Liver (tissue), 9 donors: Measurements from ENCODE around the gene BPIFA3. TPM values are rescaled to one million over a fixed set of nuclear protein-coding genes. Genes with fewer than 3 reads are reported as not detected.

ENCODE experiments used
- DNase-seq: peaks from one replicate; pipeline ENCODE4 v3.0.0-alpha.2; 2017; ENCODE audit warnings: low spot score
- H3K27ac ChIP-seq, 2 donors: one replicate each; pipeline ENCODE4 v1.7.0; 2013; ENCODE audit warnings: inconsistent platforms in 2 of 2, low read length in 2 of 2, control low read depth in 1 of 2, low read depth in 1 of 2, mild to moderate bottlenecking in 1 of 2
- H3K27me3 ChIP-seq, 4 donors: one replicate each; pipeline versions ENCODE4 v1.6.1 to v1.7.0; 2013; ENCODE audit warnings: low read length in 3 of 4, inconsistent platforms in 1 of 4, mild to moderate bottlenecking in 1 of 4, moderate library complexity in 1 of 4; ENCODE audit not compliant: control insufficient read depth in 4 of 4, insufficient read depth in 4 of 4
- H3K36me3 ChIP-seq, 4 donors: one replicate each; pipeline versions ENCODE4 v1.6.1 to v1.7.0; 2013; ENCODE audit warnings: low read length in 3 of 4, mild to moderate bottlenecking in 3 of 4, low read depth in 1 of 4, moderate library complexity in 1 of 4; ENCODE audit not compliant: control insufficient read depth in 4 of 4, insufficient read depth in 3 of 4
- H3K4me1 ChIP-seq, 4 donors: one replicate each; pipeline versions ENCODE4 v1.6.1 to v1.7.0; 2013; ENCODE audit warnings: low read length in 3 of 4, mild to moderate bottlenecking in 3 of 4, moderate library complexity in 1 of 4; ENCODE audit not compliant: control insufficient read depth in 4 of 4, insufficient read depth in 4 of 4
- H3K4me3 ChIP-seq, 3 donors: one replicate each; pipeline versions ENCODE4 v1.6.1 to v1.7.0; 2013; ENCODE audit warnings: low read length in 3 of 3, control low read depth in 1 of 3, low read depth in 1 of 3, mild to moderate bottlenecking in 1 of 3
- H3K9ac ChIP-seq, 2 donors: one replicate each; pipeline ENCODE4 v1.7.0; 2013; ENCODE audit warnings: low read length in 2 of 2, mild to moderate bottlenecking in 2 of 2, moderate library complexity in 2 of 2, control low read depth in 1 of 2, low read depth in 1 of 2
- H3K9me3 ChIP-seq, 4 donors: one replicate each; pipeline versions ENCODE4 v1.6.1 to v1.7.0; 2013; ENCODE audit warnings: low read length in 3 of 4; ENCODE audit not compliant: control insufficient read depth in 4 of 4
- ATF3 ChIP-seq: IDR thresholded peaks from 2 replicates; pipeline ENCODE4 v1.6.1; 2016; ENCODE audit warnings: antibody characterized with exemption
- CTCF ChIP-seq: fragments of 150-350 bp; IDR thresholded peaks from 2 replicates; pipeline ENCODE4 v1.5.1; 2017; ENCODE audit warnings: improper control_type of control experiment, low read depth, low read length; ENCODE audit not compliant: missing input control
- EGR1 ChIP-seq, 2 donors: IDR thresholded peaks; 2 replicates each; pipeline ENCODE4 v1.6.1; 2016 to 2018; ENCODE audit warnings: antibody characterized with exemption in 2 of 2, low read depth in 2 of 2
- FOXA1 ChIP-seq: IDR thresholded peaks from 2 replicates; pipeline ENCODE4 v1.6.1; 2016; ENCODE audit warnings: antibody characterized with exemption
- FOXA2 ChIP-seq: IDR thresholded peaks from 2 replicates; pipeline ENCODE4 v1.6.1; 2016; ENCODE audit warnings: antibody characterized with exemption
- GABPA ChIP-seq, 2 donors: IDR thresholded peaks in 1 of 2; conservative IDR thresholded peaks in 1 of 2; 2 replicates each; pipeline ENCODE4 v1.6.1; 2016; ENCODE audit warnings: antibody characterized with exemption in 2 of 2, mild to moderate bottlenecking in 1 of 2, moderate library complexity in 1 of 2
- HNF4A ChIP-seq, 2 donors: conservative IDR thresholded peaks; 2 replicates each; pipeline ENCODE4 v1.6.1; 2016; ENCODE audit warnings: antibody characterized with exemption in 2 of 2, mild to moderate bottlenecking in 2 of 2
- HNF4G ChIP-seq: IDR thresholded peaks from 2 replicates; pipeline ENCODE4 v1.6.1; 2016; ENCODE audit warnings: antibody characterized with exemption
- JUND ChIP-seq, 2 donors: IDR thresholded peaks; 2 replicates each; pipeline ENCODE4 v1.6.1; 2016; ENCODE audit warnings: antibody characterized with exemption in 2 of 2
- MAX ChIP-seq: IDR thresholded peaks from 2 replicates; pipeline ENCODE4 v1.6.1; 2016; ENCODE audit warnings: antibody characterized with exemption
- NR2F2 ChIP-seq: IDR thresholded peaks from 2 replicates; pipeline ENCODE4 v1.6.1; 2016; ENCODE audit warnings: antibody characterized with exemption
- RAD21 ChIP-seq, 2 donors: IDR thresholded peaks; 2 replicates each; pipeline ENCODE4 v1.6.1; 2016; ENCODE audit warnings: antibody characterized with exemption in 2 of 2, mild to moderate bottlenecking in 2 of 2
- REST ChIP-seq: IDR thresholded peaks from 2 replicates; pipeline ENCODE4 v1.6.1; 2016; ENCODE audit warnings: antibody characterized with exemption, mild to moderate bottlenecking
- RXRA ChIP-seq, 2 donors: IDR thresholded peaks; 2 replicates each; pipeline ENCODE4 v1.6.1; 2017 to 2018; ENCODE audit warnings: antibody characterized with exemption in 2 of 2, mild to moderate bottlenecking in 1 of 2
- SP1 ChIP-seq: IDR thresholded peaks from 2 replicates; pipeline ENCODE4 v1.6.1; 2018; ENCODE audit warnings: antibody characterized with exemption, mild to moderate bottlenecking
- TAF1 ChIP-seq: conservative IDR thresholded peaks from 2 replicates; pipeline ENCODE4 v1.6.1; 2016; ENCODE audit warnings: antibody characterized with exemption, mild to moderate bottlenecking
- YY1 ChIP-seq: IDR thresholded peaks from 2 replicates; pipeline ENCODE4 v1.6.1; 2016; ENCODE audit warnings: antibody characterized with exemption, mild to moderate bottlenecking
- ZBTB33 ChIP-seq: IDR thresholded peaks from 2 replicates; pipeline ENCODE4 v1.6.1; 2016; ENCODE audit warnings: antibody characterized with exemption
- WGBS: extraction: QIAGEN DNeasy Blood & Tissue Kit; methylation state at CpG from one replicate; pipeline ENCODE4 v1.1.7; 2013; 5-methylcytosine and 5-hydroxymethylcytosine counted together
- polyA plus RNA-seq, 2 donors: library from polyadenylated mRNA; stranded (reverse) in 1 of 2; unstranded in 1 of 2; fragments of 200-250 nt in 1 of 2; fragments of >200 nt in 1 of 2; fragmentation: Nextera tagmentation in 1 of 2; extraction: Ambion mirVana in 1 of 2; gene quantifications; one replicate each; pipeline versions ENCODE4 v1.2.1 to v1.2.3, GENCODE V29; 2013 to 2015
- total RNA-seq, 2 donors: library from RNA; depleted of rRNA; stranded (reverse); fragments of >200 nt; gene quantifications; one replicate each; pipeline ENCODE4 v1.2.3, GENCODE V29; 2014
- donor health status: healthy.
- donor health status: healthy.
- donor health status: healthy.
- donor health status: healthy.
- donor health status: healthy.

Gene BPIFA3
- total RNA-seq = not detected
- polyA plus RNA-seq = not detected

- no peak within 1 kb of the TSS for H3K9ac ChIP-seq
- H3K36me3 ChIP-seq = no peaks in the 10 kb centered on the region
- TF ChIP-seq REST (no peak), EGR1 (IDR thresholded peaks at IDR 0.05; ENCODE audit: low read depth in 2 of 2) (no peak), ZBTB33 (no peak), GABPA (IDR thresholded peaks at IDR 0.05 in 1 of 2, conservative IDR thresholded peaks at IDR 0.05 in 1 of 2) (no peak), FOXA1 (no peak), TAF1 (no peak), SP1 (no peak), HNF4A (conservative IDR thresholded peaks at IDR 0.05) (no peak), RXRA (IDR thresholded peaks at IDR 0.05) (no peak), NR2F2 (no peak), JUND (IDR thresholded peaks at IDR 0.05) (no peak), FOXA2 (no peak), YY1 (no peak), MAX (no peak), RAD21 (IDR thresholded peaks at IDR 0.05) (no peak), ATF3 (no peak), HNF4G (no peak), CTCF (no peak)
- 73% methylated on average over 2 of the region's 2 CpGs for WGBS
- DNase-seq = no peak
- H3K4me1 ChIP-seq = no peaks in the 10 kb centered on the region
- H3K27me3 ChIP-seq = peaks cover 0 to 6% (median 0%) of the 10 kb centered on the region in 4 donors
- no peak within 1 kb of the TSS for H3K27ac ChIP-seq
- no peak within 1 kb of the TSS for H3K4me3 ChIP-seq
- no peaks in the 10 kb centered on the region for H3K9me3 ChIP-seq
Measured at GRCh38 chr20:33217052-33217451, at the start of gene BPIFA3. Gene BPIFA3 (plus strand): TSS chr20:33217352. CDS start chr20:33217537, 185 bp downstream.
